ENCODE data around the gene CTNNA2. TPM values are rescaled to one million over a fixed set of nuclear protein-coding genes. Genes with fewer than 3 reads are reported as not detected.

CTNNA2 gene
- total and polyA plus RNA-seq, 8 donors = 0.08 to 0.56 (median 0.17) TPM; not detected in 2

- ATAC-seq (no peak), DNase-seq (no peak)
- Histone ChIP-seq H3K27me3 (no peaks in the 10 kb centered on the region), H3K36me3 (no peaks in the 10 kb centered on the region), H3K27ac (no peak overlapping the region), H3K9me3 (no peaks in the 10 kb centered on the region), H3K4me1 (no peaks in the 10 kb centered on the region), H3K4me3 (no peak overlapping the region)
- no peak for TF ChIP-seq CTCF (IDR thresholded peaks at IDR 0.05)
- intact Hi-C loops (cut with DNase I) = no loop called here
Measured at GRCh38 chr2:79604748-79605147, 91.9 kb downstream of the CTNNA2 start.

GRCh38 chr2:79611448-79612016, 98.7 kb downstream of the CTNNA2 start:
- Histone ChIP-seq H3K4me3 (no peak overlapping the region), H3K27ac (no peak overlapping the region), H3K27me3 (no peaks in the 10 kb centered on the region), H3K36me3 (no peaks in the 10 kb centered on the region), H3K4me1 (no peaks in the 10 kb centered on the region), H3K9me3 (no peaks in the 10 kb centered on the region)
- intact Hi-C loops (cut with DNase I) = no loop called here
- no peak for TF ChIP-seq CTCF (IDR thresholded peaks at IDR 0.05)
- ATAC-seq (no peak), DNase-seq (no peak)

GRCh38 chr2:79612999-79613398, 100.1 kb downstream of the CTNNA2 start:
- Histone ChIP-seq H3K36me3 (no peaks in the 10 kb centered on the region), H3K4me3 (no peak overlapping the region), H3K9me3 (no peaks in the 10 kb centered on the region), H3K27ac (no peak overlapping the region), H3K4me1 (no peaks in the 10 kb centered on the region), H3K27me3 (no peaks in the 10 kb centered on the region)
- intact Hi-C loops (cut with DNase I) = no loop called here
- no peak for ATAC-seq
- TF ChIP-seq CTCF (IDR thresholded peaks at IDR 0.05) = no peak
- no peak for DNase-seq

- H3K27ac ChIP-seq = no peak overlapping the region
- ATAC-seq (no peak), DNase-seq (no peak)
- H3K4me3 ChIP-seq = no peak overlapping the region
- no peaks in the 10 kb centered on the region for H3K4me1 ChIP-seq
- intact Hi-C loops (cut with DNase I) = no loop called here
- no peaks in the 10 kb centered on the region for H3K9me3 ChIP-seq
- no peaks in the 10 kb centered on the region for H3K36me3 ChIP-seq
- TF ChIP-seq CTCF (IDR thresholded peaks at IDR 0.05) = no peak
- no peaks in the 10 kb centered on the region for H3K27me3 ChIP-seq
Measured at GRCh38 chr2:79619442-79619841, 106.6 kb downstream of the CTNNA2 start.

- no peak for DNase-seq
- Histone ChIP-seq H3K36me3 (no peaks in the 10 kb centered on the region), H3K9me3 (no peaks in the 10 kb centered on the region), H3K4me3 (no peak overlapping the region), H3K27me3 (no peaks in the 10 kb centered on the region), H3K27ac (no peak overlapping the region), H3K4me1 (no peaks in the 10 kb centered on the region)
- TF ChIP-seq CTCF (IDR thresholded peaks at IDR 0.05) = no peak
- intact Hi-C loops (cut with DNase I) = no loop called here
- no peak for ATAC-seq
Measured at GRCh38 chr2:79619976-79620375, 107.1 kb downstream of the CTNNA2 start.

All from left lung (tissue), 10 donors.